BE2C (cell line): ENCODE measurements around the gene PANK3.

Source experiments
- DNase-seq: peaks from one replicate; pipeline ENCODE4 v3.0.0-alpha.2; 2020
- H3K27me3 ChIP-seq: fragments of 250-450 bp; sonication (Bioruptor Pico); 2 replicates; pipeline ENCODE4 v1.5.1; 2020; ENCODE audit warnings: mild to moderate bottlenecking
- H3K36me3 ChIP-seq: fragments of 250-450 bp; sonication (Bioruptor Pico); 2 replicates; pipeline ENCODE4 v1.5.1; 2020; ENCODE audit warnings: mild to moderate bottlenecking
- H3K4me1 ChIP-seq: fragments of 250-450 bp; sonication (Bioruptor Pico); 2 replicates; pipeline ENCODE4 v1.5.1; 2020
- H3K4me3 ChIP-seq: 2 replicates; pipeline ENCODE4 v1.5.1; 2011; ENCODE audit warnings: low read depth, low read length
- H3K9me3 ChIP-seq: fragments of 250-450 bp; sonication (Bioruptor Pico); 2 replicates; pipeline ENCODE4 v1.5.1; 2020
- CTCF ChIP-seq: IDR thresholded peaks from 2 replicates; pipeline ENCODE4 v1.5.1; 2012; ENCODE audit warnings: mild to moderate bottlenecking, low read depth, low read length

PANK3 gene

GRCh38 chr5:168607946-168608345, 28.8 kb upstream of the PANK3 start:
- TF ChIP-seq CTCF: no peak
- Histone ChIP-seq H3K4me3 (no peak overlapping the region), H3K27me3 (no peaks in the 10 kb centered on the region), H3K9me3 (no peaks in the 10 kb centered on the region), H3K4me1 (peaks cover 6% of the 10 kb centered on the region), H3K36me3 (no peaks in the 10 kb centered on the region)
- no peak for DNase-seq

- H3K36me3 ChIP-seq: no peaks in the 10 kb centered on the region
- no peaks in the 10 kb centered on the region for H3K27me3 ChIP-seq
- DNase-seq: no peak
- H3K9me3 ChIP-seq: no peaks in the 10 kb centered on the region
- TF ChIP-seq CTCF: no peak
- H3K4me1 ChIP-seq: peaks cover 6% of the 10 kb centered on the region
- no peak overlapping the region for H3K4me3 ChIP-seq
Measured at GRCh38 chr5:168606562-168606961, 27.4 kb upstream of the PANK3 start.

DNA sequence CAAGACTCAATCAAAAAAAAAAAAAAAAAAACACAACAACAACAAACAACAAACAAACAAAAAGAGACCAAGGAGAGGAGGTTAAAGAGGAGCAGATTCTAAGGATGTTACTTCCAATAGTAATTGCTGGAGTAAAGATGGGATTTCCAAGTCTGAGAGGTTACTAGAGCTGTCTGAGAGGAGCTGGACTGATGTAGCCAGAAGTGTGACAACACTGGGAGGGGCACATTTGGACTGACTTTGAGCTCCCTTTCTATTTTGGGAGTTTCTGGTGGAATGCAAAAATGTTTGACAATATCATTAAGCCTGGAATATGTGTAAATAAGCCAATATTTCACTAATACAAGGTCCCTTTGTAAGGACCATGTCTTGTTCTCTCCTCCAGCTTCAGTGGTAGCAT, 25.3 kb upstream of the PANK3 start:
- H3K27me3 ChIP-seq: no peaks in the 10 kb centered on the region
- no peaks in the 10 kb centered on the region for H3K36me3 ChIP-seq
- peaks cover under 1% of the 10 kb centered on the region for H3K9me3 ChIP-seq
- no peak for TF ChIP-seq CTCF
- H3K4me1 ChIP-seq: peaks cover 17% of the 10 kb centered on the region
- DNase-seq: no peak
- no peak overlapping the region for H3K4me3 ChIP-seq

DNA sequence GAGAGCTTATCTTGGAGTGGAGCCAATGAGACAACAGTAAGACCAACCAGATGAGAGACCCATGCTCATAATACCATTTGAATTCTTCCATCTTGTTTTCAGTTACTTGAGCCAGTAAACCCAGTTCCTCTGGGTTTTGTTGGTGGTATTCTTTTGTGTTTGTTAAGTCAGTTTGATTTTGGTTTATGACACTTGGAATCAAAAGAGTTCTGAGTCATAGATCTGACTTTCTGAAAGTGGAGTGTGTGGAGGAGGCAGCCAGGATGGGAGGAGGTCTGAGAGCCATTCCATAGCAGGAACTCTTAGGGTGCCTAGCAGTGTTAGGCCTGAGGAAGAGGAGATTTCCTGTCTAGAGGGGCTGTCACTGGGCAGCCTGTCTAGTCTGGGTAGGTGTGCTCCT, 24.6 kb upstream of the PANK3 start:
- no peak overlapping the region for H3K4me3 ChIP-seq
- no peak for TF ChIP-seq CTCF

GRCh38 chr5:168602517-168602916, 23.3 kb upstream of the PANK3 start:
- H3K4me3 ChIP-seq: no peak overlapping the region
- peaks cover 17% of the 10 kb centered on the region for H3K4me1 ChIP-seq
- peaks cover 6% of the 10 kb centered on the region for H3K9me3 ChIP-seq
- no peaks in the 10 kb centered on the region for H3K36me3 ChIP-seq
- no peaks in the 10 kb centered on the region for H3K27me3 ChIP-seq
- no peak for TF ChIP-seq CTCF
- DNase-seq: no peak

More for the DNA sequence above, 24.6 kb upstream of the PANK3 start:
- peaks cover 6% of the 10 kb centered on the region for H3K9me3 ChIP-seq
- no peak for DNase-seq
- H3K4me1 ChIP-seq: peaks cover 17% of the 10 kb centered on the region
- no peaks in the 10 kb centered on the region for H3K27me3 ChIP-seq
- H3K36me3 ChIP-seq: no peaks in the 10 kb centered on the region

GRCh38 chr5:168601972-168602371, 22.8 kb upstream of the PANK3 start:
- no peak overlapping the region for H3K4me3 ChIP-seq
- H3K27me3 ChIP-seq: no peaks in the 10 kb centered on the region
- no peak for TF ChIP-seq CTCF
- DNase-seq: no peak
- H3K9me3 ChIP-seq: peaks cover 6% of the 10 kb centered on the region
- H3K4me1 ChIP-seq: peaks cover 17% of the 10 kb centered on the region
- H3K36me3 ChIP-seq: no peaks in the 10 kb centered on the region
